ENCODE results near the gene HMOX2. TPM values are rescaled to one million over a fixed set of nuclear protein-coding genes. Genes with fewer than 3 reads are reported as not detected.

HMOX2 gene
- total RNA-seq, 4 donors from 2014 or later = 26.6 to 45.9 (median 44.7) TPM

GRCh38 chr16:4534151-4534790 lies 58.1 kb downstream of the HMOX2 start:
- peaks cover 17 to 43% (median 30%) of the 10 kb centered on the region in 4 donors for H3K4me1 ChIP-seq
- WGBS = 81% methylated on average over 13 of the region's 13 CpGs
- intact Hi-C loops (cut with DNase I) = no loop called here

GRCh38 chr16:4535627-4536108 lies 59.5 kb downstream of the HMOX2 start:
- intact Hi-C loops (cut with DNase I) = no loop called here
- peaks cover 12 to 38% (median 22%) of the 10 kb centered on the region in 4 donors for H3K4me1 ChIP-seq
- no peaks in the 10 kb centered on the region for H3K27me3 ChIP-seq
- 67% methylated on average over 3 of the region's 7 CpGs for WGBS
- no peak for TF ChIP-seq CTCF (IDR thresholded peaks at IDR 0.05)
- TF ChIP-seq POLR2AphosphoS5 (IDR thresholded peaks at IDR 0.05) = no peak
- no peak for TF ChIP-seq POLR2A (IDR thresholded peaks at IDR 0.05; ENCODE audit: low read depth)
- TF ChIP-seq EP300 (IDR thresholded peaks at IDR 0.05) = no peak
- DNase-seq (ENCODE audit: extremely low spot score) = no peak
- H3K4me3 ChIP-seq = no peak overlapping the region
- H3K36me3 ChIP-seq = peaks cover 0 to 16% (median 9%) of the 10 kb centered on the region in 4 donors
- H3K9me3 ChIP-seq = peaks cover 0 to 5% (median 0%) of the 10 kb centered on the region in 4 donors
- H3K27ac ChIP-seq (replicated peaks in 1 of 4) = no peak overlapping the region

More at GRCh38 chr16:4534151-4534790, 58.1 kb downstream of the HMOX2 start:
- H3K36me3 ChIP-seq = peaks cover 0 to 16% (median 9%) of the 10 kb centered on the region in 4 donors
- no peaks in the 10 kb centered on the region for H3K9me3 ChIP-seq
- TF ChIP-seq POLR2AphosphoS5 (IDR thresholded peaks at IDR 0.05) (peak; percentile 24 to 57), EP300 (IDR thresholded peaks at IDR 0.05) (no peak)
- no peaks in the 10 kb centered on the region for H3K27me3 ChIP-seq
- peak overlapping the region in 3 of 4 donors; percentile 23 to 41 (median 25) for H3K27ac ChIP-seq (replicated peaks in 1 of 4)
- DNase-seq (ENCODE audit: extremely low spot score) = no peak
- no peak overlapping the region for H3K4me3 ChIP-seq

- intact Hi-C loops (cut with DNase I) = no loop called here
- Histone ChIP-seq H3K36me3 (peaks cover 0 to 16% (median 9%) of the 10 kb centered on the region in 4 donors), H3K9me3 (peaks cover 0 to 5% (median 0%) of the 10 kb centered on the region in 4 donors), H3K27me3 (no peaks in the 10 kb centered on the region), H3K4me3 (no peak overlapping the region), H3K4me1 (peaks cover 12 to 38% (median 22%) of the 10 kb centered on the region in 4 donors), H3K27ac (replicated peaks in 1 of 4) (peak overlapping the region in 3 of 4 donors; percentile 91 to 94 (median 92))
- 91% methylated on average over 15 of the region's 15 CpGs for whole genome bisulfite sequencing
- DNase-seq (ENCODE audit: extremely low spot score) = no peak
- TF ChIP-seq EP300 (IDR thresholded peaks at IDR 0.05) (no peak), POLR2A (IDR thresholded peaks at IDR 0.05; ENCODE audit: low read depth) (no peak), POLR2AphosphoS5 (IDR thresholded peaks at IDR 0.05) (no peak), CTCF (IDR thresholded peaks at IDR 0.05) (no peak)
Observed at GRCh38 chr16:4536391-4537106, 60.4 kb downstream of the HMOX2 start.

- 31% methylated on average over 21 of the region's 75 CpGs for WGBS
- Histone ChIP-seq H3K27me3 (no peaks in the 10 kb centered on the region), H3K27ac (replicated peaks in 1 of 4) (peak overlapping the region; percentile 89 to 94 (median 92)), H3K4me3 (peak overlapping the region; percentile 73 to 95 (median 91)), H3K9me3 (peaks cover 0 to 5% (median 0%) of the 10 kb centered on the region in 4 donors), H3K4me1 (peaks cover 12 to 38% (median 22%) of the 10 kb centered on the region in 4 donors), H3K36me3 (peaks cover 0 to 8% (median 2%) of the 10 kb centered on the region in 4 donors)
- TF ChIP-seq POLR2AphosphoS5 (IDR thresholded peaks at IDR 0.05) (no peak), POLR2A (IDR thresholded peaks at IDR 0.05; ENCODE audit: low read depth) (no peak)
- no peak for DNase-seq (ENCODE audit: extremely low spot score)
- intact Hi-C loops (cut with DNase I) = no loop called here
Observed at GRCh38 chr16:4537376-4538343, 61.5 kb downstream of the HMOX2 start.

All from esophagus muscularis mucosa (tissue), 4 donors.